Esophagus muscularis mucosa (tissue), 3 donors: ENCODE data around the gene PSMA2.

Source experiments
- CTCF ChIP-seq, 3 experiments: fragments of 200-600 bp in 2 of 3; fragments of 450-650 bp in 1 of 3; sonication (generic) in 2 of 3; IDR thresholded peaks; one replicate each; pipeline ENCODE4 v1.5.1; 2017 to 2019; ENCODE audit warnings: antibody characterized with exemption in 3 of 3, mild to moderate bottlenecking in 2 of 3, moderate library complexity in 1 of 3
- POLR2A ChIP-seq: fragments of 450-650 bp; IDR thresholded peaks from one replicate; pipeline ENCODE4 v1.6.1; 2017; ENCODE audit warnings: antibody characterized with exemption, moderate library complexity, mild to moderate bottlenecking, low read depth

- TF ChIP-seq CTCF (IDR thresholded peaks at IDR 0.05): no peak
- TF ChIP-seq POLR2A: no peak
Observed at GRCh38 chr7:42950417-42950816, 18.4 kb upstream of the PSMA2 start.
